Lower leg skin (tissue), 3 donors: Measurements from ENCODE around the gene SEC63.

Experiments used
- POLR2A ChIP-seq, 2 donors: fragments of 450-650 bp; IDR thresholded peaks; one replicate each; pipeline ENCODE4 v1.6.1; 2016 to 2017; ENCODE audit warnings: antibody characterized with exemption in 2 of 2, mild to moderate bottlenecking in 1 of 2, moderate library complexity in 1 of 2
- TF ChIP-seq, protein P1 (sequence below), 3 donors: fragments of 450-650 bp; IDR thresholded peaks; one replicate each; pipeline ENCODE4 v1.5.1; 2016; ENCODE audit warnings: antibody characterized with exemption in 3 of 3, mild to moderate bottlenecking in 3 of 3, moderate library complexity in 2 of 3

DNA sequence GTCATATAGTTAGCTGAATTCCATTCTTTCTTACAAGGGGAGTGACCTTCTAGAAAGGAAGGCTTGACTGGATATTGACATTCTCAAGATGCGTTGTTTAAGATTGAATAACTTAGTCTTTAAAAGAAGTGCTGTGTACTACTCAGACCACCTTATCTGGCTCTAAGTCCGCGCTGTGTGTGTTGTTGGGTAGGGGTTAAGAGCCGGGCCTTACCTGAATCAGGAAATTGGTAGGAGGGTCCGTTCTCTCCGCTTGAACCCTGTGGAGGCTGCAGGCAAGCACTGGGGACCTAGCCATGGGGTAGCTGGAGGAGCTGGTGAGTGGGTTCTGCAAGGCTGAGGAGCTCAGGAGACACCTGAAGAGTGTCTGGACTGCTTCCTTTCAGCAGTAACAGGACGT lies 124.9 kb downstream of the SEC63 start:
- TF ChIP-seq, protein P1, sequence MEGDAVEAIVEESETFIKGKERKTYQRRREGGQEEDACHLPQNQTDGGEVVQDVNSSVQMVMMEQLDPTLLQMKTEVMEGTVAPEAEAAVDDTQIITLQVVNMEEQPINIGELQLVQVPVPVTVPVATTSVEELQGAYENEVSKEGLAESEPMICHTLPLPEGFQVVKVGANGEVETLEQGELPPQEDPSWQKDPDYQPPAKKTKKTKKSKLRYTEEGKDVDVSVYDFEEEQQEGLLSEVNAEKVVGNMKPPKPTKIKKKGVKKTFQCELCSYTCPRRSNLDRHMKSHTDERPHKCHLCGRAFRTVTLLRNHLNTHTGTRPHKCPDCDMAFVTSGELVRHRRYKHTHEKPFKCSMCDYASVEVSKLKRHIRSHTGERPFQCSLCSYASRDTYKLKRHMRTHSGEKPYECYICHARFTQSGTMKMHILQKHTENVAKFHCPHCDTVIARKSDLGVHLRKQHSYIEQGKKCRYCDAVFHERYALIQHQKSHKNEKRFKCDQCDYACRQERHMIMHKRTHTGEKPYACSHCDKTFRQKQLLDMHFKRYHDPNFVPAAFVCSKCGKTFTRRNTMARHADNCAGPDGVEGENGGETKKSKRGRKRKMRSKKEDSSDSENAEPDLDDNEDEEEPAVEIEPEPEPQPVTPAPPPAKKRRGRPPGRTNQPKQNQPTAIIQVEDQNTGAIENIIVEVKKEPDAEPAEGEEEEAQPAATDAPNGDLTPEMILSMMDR (IDR thresholded peaks at IDR 0.05), result no peak
- TF ChIP-seq POLR2A (IDR thresholded peaks at IDR 0.05), result no peak
